Colonic mucosa (tissue), 4 donors: ENCODE results near the gene PTPN13. TPM values are rescaled to one million over a fixed set of nuclear protein-coding genes. Genes with fewer than 3 reads are reported as not detected.

ENCODE experiments used
- DNase-seq: peaks from one replicate; pipeline ENCODE4 v3.0.0-alpha.2; 2020
- H3K27ac ChIP-seq: fragments of 200-600 bp; one replicate; pipeline ENCODE4 v1.8.0; 2021
- H3K27me3 ChIP-seq: fragments of 200-600 bp; one replicate; pipeline ENCODE4 v1.8.0; 2021
- H3K36me3 ChIP-seq: fragments of 200-600 bp; one replicate; pipeline ENCODE4 v1.8.0; 2021
- H3K4me1 ChIP-seq: fragments of 200-600 bp; one replicate; pipeline ENCODE4 v1.8.0; 2021; ENCODE audit warnings: mild to moderate bottlenecking
- H3K4me3 ChIP-seq: fragments of 200-600 bp; one replicate; pipeline ENCODE4 v1.8.0; 2021
- H3K9ac ChIP-seq, 2 donors: one replicate each; pipeline ENCODE4 v1.7.0; 2013; ENCODE audit warnings: control low read depth in 2 of 2, low read depth in 2 of 2, low read length in 2 of 2
- H3K9me3 ChIP-seq: fragments of 200-600 bp; one replicate; pipeline ENCODE4 v1.8.0; 2021
- intact Hi-C: fragments of 100-400 bp; cut with DNase I; formaldehyde crosslinking; loops from one replicate; pipeline ENCODE4 v1.14.1; 2022
- total RNA-seq, 2 donors: library from RNA; stranded (reverse); fragmentation: NEBNext Ultra II Directional in 1 of 2; extraction: Animal tissue kit (Norgen Biotek cat#: 25700) in 1 of 2; gene quantifications; one replicate each; pipeline ENCODE4 v1.2.1, GENCODE V29; 2021
- TF ChIP-seq, protein P1 (sequence below): fragments of 200-600 bp; IDR thresholded peaks from one replicate; pipeline ENCODE4 v1.8.0; 2022; ENCODE audit warnings: antibody characterized with exemption, mild to moderate bottlenecking
- donor health status: healthy.
- donor health status: DM: no; HTN: no; CAD: no.
- donor health status: DM: no; HTN: no; CAD: no.

PTPN13 gene
- total RNA-seq, 2 donors from 2014 or later, result 2.6 to 4.2 TPM

DNA sequence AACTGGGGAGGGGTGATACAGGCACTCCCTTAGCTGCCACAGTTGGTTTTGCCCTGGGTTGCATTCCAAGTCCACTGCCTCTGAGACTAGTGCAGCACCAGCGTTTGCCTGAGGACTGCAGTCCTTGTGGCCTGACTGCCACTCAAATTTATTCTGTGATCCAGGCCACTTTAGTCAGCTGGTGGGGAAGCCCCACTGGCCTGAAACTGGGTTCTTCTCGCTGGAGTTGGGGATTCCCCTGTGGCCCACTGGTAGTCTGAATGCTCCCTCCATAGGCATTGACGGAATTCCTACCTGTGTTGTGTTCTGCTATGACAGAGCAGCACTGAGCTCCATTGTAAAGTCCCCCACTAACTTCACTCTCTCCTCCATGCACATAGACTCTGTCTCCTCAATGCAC is 63.8 kb downstream of the PTPN13 start:
- Histone ChIP-seq H3K4me1 (no peaks in the 10 kb centered on the region), H3K9me3 (no peaks in the 10 kb centered on the region), H3K36me3 (no peaks in the 10 kb centered on the region), H3K27me3 (no peaks in the 10 kb centered on the region), H3K27ac (no peak overlapping the region), H3K9ac (no peak overlapping the region), H3K4me3 (no peak overlapping the region)
- intact Hi-C loops, result no loop called here
- no peak for DNase-seq
- TF ChIP-seq, protein P1, sequence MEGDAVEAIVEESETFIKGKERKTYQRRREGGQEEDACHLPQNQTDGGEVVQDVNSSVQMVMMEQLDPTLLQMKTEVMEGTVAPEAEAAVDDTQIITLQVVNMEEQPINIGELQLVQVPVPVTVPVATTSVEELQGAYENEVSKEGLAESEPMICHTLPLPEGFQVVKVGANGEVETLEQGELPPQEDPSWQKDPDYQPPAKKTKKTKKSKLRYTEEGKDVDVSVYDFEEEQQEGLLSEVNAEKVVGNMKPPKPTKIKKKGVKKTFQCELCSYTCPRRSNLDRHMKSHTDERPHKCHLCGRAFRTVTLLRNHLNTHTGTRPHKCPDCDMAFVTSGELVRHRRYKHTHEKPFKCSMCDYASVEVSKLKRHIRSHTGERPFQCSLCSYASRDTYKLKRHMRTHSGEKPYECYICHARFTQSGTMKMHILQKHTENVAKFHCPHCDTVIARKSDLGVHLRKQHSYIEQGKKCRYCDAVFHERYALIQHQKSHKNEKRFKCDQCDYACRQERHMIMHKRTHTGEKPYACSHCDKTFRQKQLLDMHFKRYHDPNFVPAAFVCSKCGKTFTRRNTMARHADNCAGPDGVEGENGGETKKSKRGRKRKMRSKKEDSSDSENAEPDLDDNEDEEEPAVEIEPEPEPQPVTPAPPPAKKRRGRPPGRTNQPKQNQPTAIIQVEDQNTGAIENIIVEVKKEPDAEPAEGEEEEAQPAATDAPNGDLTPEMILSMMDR, result no peak

GRCh38 chr4:86660401-86660800 is 66.3 kb downstream of the PTPN13 start:
- TF ChIP-seq, protein P1, result no peak
- intact Hi-C loops, result no loop called here
- H3K4me1 ChIP-seq, result no peaks in the 10 kb centered on the region

DNA sequence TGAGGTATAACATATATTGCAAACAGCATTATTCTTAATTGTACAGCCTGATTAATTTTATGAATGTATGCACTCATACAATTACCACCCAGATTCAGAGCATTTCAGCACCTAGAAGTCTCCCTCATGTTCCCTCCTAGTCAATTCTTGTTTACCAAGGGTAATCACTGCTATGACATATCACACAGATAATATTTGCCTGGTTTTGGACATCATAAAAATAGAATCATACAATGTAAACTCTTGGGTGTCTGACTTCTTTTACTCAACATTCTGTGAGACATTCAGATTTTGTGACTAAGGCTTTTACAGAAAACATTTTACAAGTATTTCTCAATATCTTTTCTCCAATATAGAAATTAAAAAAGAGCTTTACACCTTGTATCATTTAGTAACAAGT is 66.9 kb downstream of the PTPN13 start:
- Histone ChIP-seq H3K36me3 (no peaks in the 10 kb centered on the region), H3K27me3 (no peaks in the 10 kb centered on the region), H3K27ac (no peak overlapping the region), H3K4me3 (no peak overlapping the region), H3K4me1 (no peaks in the 10 kb centered on the region), H3K9ac (no peak overlapping the region), H3K9me3 (no peaks in the 10 kb centered on the region)
- intact Hi-C loops, result no loop called here
- TF ChIP-seq, protein P1, result no peak
- no peak for DNase-seq

More at GRCh38 chr4:86660401-86660800, 66.3 kb downstream of the PTPN13 start:
- Histone ChIP-seq H3K27ac (no peak overlapping the region), H3K9ac (no peak overlapping the region), H3K36me3 (no peaks in the 10 kb centered on the region), H3K9me3 (no peaks in the 10 kb centered on the region), H3K27me3 (no peaks in the 10 kb centered on the region), H3K4me3 (no peak overlapping the region)
- DNase-seq, result no peak

GRCh38 chr4:86661418-86661817 is 67.3 kb downstream of the PTPN13 start:
- Histone ChIP-seq H3K9ac (no peak overlapping the region), H3K4me3 (no peak overlapping the region), H3K36me3 (no peaks in the 10 kb centered on the region), H3K4me1 (no peaks in the 10 kb centered on the region), H3K9me3 (no peaks in the 10 kb centered on the region), H3K27ac (no peak overlapping the region), H3K27me3 (no peaks in the 10 kb centered on the region)
- no peak for DNase-seq
- intact Hi-C loops, result no loop called here
- TF ChIP-seq, protein P1, result no peak

DNA sequence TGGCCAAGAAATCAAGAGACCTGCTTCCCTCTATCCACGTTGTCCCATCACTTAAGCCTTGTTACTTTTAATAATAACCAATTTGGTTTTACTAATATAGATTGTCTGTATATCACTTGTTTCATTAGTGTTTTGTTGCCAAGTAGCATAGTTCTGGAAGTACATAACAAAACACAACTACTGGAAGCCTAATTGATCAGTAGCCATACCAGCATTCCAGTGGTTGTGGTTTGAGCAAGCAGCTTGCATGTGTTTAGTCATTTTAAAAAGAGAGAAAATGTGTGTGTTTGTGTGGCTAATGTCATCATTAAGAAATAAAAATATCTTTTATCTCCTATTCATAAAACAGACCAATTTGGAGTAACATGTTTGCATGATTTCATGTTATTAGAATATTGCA is 70.8 kb downstream of the PTPN13 start:
- H3K9ac ChIP-seq, result no peak overlapping the region
- H3K27me3 ChIP-seq, result no peaks in the 10 kb centered on the region
- intact Hi-C loops, result no loop called here
- H3K9me3 ChIP-seq, result no peaks in the 10 kb centered on the region
- H3K4me3 ChIP-seq, result no peak overlapping the region
- no peaks in the 10 kb centered on the region for H3K4me1 ChIP-seq
- no peak overlapping the region for H3K27ac ChIP-seq
- no peaks in the 10 kb centered on the region for H3K36me3 ChIP-seq
- TF ChIP-seq, protein P1, result no peak
- no peak for DNase-seq

DNA sequence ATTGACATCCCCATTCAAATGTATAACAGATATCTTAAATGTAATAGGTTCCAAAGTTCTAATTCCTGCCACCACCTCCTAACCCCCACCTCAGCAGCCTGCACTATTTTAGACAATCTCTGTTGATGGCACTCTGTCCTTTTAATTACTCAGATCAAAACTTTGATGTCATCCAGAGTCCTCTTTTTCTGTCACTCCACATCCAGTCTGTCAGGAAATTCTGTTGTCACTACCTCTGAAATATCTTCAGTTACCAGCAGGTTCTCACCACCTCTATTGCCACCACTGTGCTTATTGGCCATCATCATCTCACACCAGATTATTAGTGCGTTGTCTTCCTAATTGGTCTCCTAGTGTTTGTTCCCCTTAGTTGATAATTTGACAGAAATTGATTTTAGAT is 76.2 kb downstream of the PTPN13 start:
- intact Hi-C loops, result no loop called here
- TF ChIP-seq, protein P1, result no peak
- H3K4me3 ChIP-seq, result no peak overlapping the region
- no peak for DNase-seq
- no peaks in the 10 kb centered on the region for H3K4me1 ChIP-seq
- H3K27me3 ChIP-seq, result no peaks in the 10 kb centered on the region
- H3K9ac ChIP-seq, result no peak overlapping the region
- no peaks in the 10 kb centered on the region for H3K36me3 ChIP-seq
- H3K9me3 ChIP-seq, result no peaks in the 10 kb centered on the region
- H3K27ac ChIP-seq, result no peak overlapping the region
